IPS-15b (cell line): ENCODE results near the gene CCL4L2.
A peak's percentile ranks its signal among the peaks of the same experiment; 100 is the strongest.
"Not testable (repeated sequence)": the region's sequence is repeated elsewhere in the genome, so short reads cannot be mapped to it uniquely, and the experiment has no call there.

Experiments
- H3K27me3 ChIP-seq: one replicate; pipeline ENCODE4 v1.6.1; 2013; ENCODE audit warnings: low read length; ENCODE audit not compliant: control insufficient read depth, insufficient read depth
- H3K36me3 ChIP-seq: one replicate; pipeline ENCODE4 v1.6.1; 2013; ENCODE audit warnings: low read length; ENCODE audit not compliant: control insufficient read depth, insufficient read depth
- H3K4me1 ChIP-seq: one replicate; pipeline ENCODE4 v1.6.1; 2013; ENCODE audit warnings: mild to moderate bottlenecking, low read length; ENCODE audit not compliant: control insufficient read depth, insufficient read depth
- H3K4me3 ChIP-seq: one replicate; pipeline ENCODE4 v1.5.1; 2013; ENCODE audit warnings: low read depth, low read length
- H3K9ac ChIP-seq: one replicate; pipeline ENCODE4 v1.6.1; 2013; ENCODE audit warnings: low read depth, mild to moderate bottlenecking, low read length
- H3K9me3 ChIP-seq: one replicate; pipeline ENCODE4 v1.6.1; 2013; ENCODE audit warnings: mild to moderate bottlenecking, low read length; ENCODE audit not compliant: control insufficient read depth, insufficient read depth

Gene CCL4L2

DNA sequence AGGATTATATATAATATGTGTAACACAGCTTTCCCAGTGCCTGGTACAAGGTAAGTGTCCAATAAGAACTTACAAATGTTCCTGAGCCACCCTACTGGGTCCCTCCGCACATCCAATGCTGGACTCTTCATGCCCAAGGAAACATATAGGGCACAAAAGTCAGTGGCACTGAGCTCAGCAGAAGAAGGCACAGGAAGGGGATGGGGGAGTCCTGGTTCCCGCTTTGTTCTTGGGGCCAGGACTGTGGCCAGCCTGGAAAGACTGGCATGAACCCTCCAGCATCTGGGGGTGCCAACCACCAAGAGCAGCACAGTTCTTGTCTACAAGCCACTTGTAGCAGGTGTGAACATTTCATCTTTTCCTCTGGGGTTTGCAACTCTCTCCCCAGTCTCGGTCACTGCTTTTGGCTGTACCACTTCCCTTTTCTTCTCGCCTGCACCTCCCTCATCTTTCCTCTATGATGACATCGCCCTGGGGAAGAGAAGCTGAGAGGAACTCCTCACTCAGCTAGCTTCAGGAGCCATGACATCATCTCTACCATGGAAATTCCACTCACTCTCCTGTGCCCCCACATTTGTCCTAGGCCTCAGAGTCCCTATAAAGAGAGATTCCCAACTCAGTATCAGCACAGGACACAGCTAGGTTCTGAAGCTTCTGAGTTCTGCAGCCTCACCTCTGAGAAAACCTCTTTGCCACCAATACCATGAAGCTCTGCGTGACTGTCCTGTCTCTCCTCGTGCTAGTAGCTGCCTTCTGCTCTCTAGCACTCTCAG, at the start of gene CCL4L2:
Gene CCL4L2, plus strand, starts transcription at position 625 of the 773 bp plus-strand sequence.
- H3K36me3 ChIP-seq, H3K9me3 ChIP-seq, H3K4me1 ChIP-seq, H3K27me3 ChIP-seq, H3K9ac ChIP-seq, H3K4me3 ChIP-seq: not testable (repeated sequence)

DNA sequence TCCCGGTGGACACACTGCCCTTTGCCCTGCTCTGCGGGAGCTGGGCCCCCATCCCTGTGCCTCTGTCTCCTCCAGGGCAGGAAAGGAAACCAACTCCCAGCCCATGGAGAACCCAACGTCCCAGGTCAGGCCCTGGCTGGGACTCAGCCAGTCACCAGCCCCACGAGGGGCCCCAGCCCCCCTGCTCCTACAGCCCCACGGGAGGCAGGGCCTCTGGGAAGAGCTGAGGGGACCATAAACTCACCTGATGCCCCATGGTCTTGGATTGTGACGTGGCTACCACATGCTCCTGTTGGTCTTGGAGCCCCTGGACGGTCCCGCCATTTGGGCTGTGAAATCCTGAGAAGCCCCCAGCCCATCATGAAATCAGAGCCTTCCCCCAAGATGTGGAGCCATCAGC, 42.0 kb upstream of the CCL4L2 start:
- H3K9ac ChIP-seq: not testable (repeated sequence)

DNA sequence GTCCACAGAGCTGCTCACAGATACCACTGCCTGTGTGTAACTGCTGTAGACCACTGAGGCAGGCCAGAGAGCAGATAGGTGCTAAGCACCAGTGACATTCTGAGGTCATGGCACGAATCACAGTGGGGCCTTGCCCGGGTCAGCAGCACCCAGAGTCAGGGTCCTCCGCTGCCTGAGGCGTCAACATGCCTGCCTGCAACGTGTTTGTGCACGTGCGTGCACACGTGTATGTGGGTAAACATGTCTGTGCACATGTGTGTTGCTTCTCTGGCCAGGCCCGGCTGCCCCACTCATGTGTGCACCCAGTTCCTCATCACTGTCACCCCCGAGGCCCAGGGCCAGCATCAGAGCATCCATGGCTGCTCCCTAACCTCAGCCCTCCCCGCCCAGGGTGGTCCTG, 34.3 kb upstream of the CCL4L2 start, which contains the start of gene TBC1D3B:
Gene TBC1D3B, minus strand, starts transcription at position 101 of the 400 bp plus-strand sequence. CDS start 1,586 bp downstream, outside the sequence.
- not testable (repeated sequence) for H3K4me3 ChIP-seq, H3K27me3 ChIP-seq, H3K4me1 ChIP-seq, H3K9ac ChIP-seq, H3K36me3 ChIP-seq, H3K9me3 ChIP-seq

More for the DNA sequence above, 42.0 kb upstream of the CCL4L2 start:
- H3K36me3 ChIP-seq, H3K4me3 ChIP-seq, H3K9me3 ChIP-seq, H3K27me3 ChIP-seq, H3K4me1 ChIP-seq: not testable (repeated sequence)

- H3K4me1 ChIP-seq, H3K4me3 ChIP-seq, H3K36me3 ChIP-seq, H3K9me3 ChIP-seq, H3K9ac ChIP-seq: not testable (repeated sequence)
- peaks cover 20% of the 10 kb centered on the region for H3K27me3 ChIP-seq
Measured at GRCh38 chr17:36181446-36182175, 29.3 kb upstream of the CCL4L2 start.

DNA sequence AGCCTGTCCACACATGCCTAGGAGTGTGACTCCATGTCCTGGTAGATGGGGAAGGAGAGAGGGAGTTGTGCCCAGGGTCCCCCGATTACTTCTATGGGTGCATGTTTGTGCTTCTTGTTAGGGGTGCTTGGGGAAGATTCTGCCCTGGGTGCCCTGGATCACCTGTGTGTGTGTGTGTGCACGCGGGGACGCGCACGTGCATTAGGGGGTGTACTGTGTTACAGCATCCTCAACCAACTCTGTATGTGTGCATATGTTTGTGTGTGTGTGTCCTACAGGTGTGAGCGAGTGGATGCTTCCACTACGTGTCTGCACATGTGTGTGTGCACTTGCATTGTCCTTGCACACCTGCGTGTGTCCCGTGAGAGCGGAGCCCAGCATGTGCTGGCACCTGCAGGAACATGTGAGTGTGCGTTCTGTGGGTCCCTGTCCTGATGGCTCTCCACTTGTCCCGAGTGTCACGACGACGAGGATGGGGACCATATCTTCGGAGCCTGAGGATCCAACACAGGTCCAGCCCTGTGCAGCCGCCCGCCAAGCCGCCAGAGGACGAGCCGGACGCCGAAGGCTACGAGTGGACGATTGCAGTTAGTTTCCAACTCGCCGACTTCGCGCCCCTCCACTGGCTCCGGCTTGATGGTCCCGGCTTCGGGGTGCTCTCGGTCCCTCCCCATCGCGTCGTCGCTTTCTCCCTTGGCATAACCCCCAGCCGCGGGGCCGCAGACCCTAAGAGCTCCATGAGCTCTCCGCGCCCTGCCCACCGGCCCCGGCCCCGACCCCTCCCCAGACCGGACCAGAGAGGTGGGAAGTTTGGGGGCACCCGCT, 28.5 kb upstream of the CCL4L2 start:
- H3K4me3 ChIP-seq: peak overlapping the region; percentile 49
- H3K9ac ChIP-seq: peak overlapping the region; percentile 24
- H3K36me3 ChIP-seq: no peaks in the 10 kb centered on the region
- peaks cover 20% of the 10 kb centered on the region for H3K27me3 ChIP-seq
- no peaks in the 10 kb centered on the region for H3K4me1 ChIP-seq
- peaks cover 2% of the 10 kb centered on the region for H3K9me3 ChIP-seq

- Histone ChIP-seq H3K9ac (peak overlapping the region; percentile 47), H3K9me3 (peaks cover 2% of the 10 kb centered on the region), H3K4me3 (peak overlapping the region; percentile 49), H3K4me1 (no peaks in the 10 kb centered on the region), H3K27me3 (peaks cover 20% of the 10 kb centered on the region), H3K36me3 (no peaks in the 10 kb centered on the region)
Measured at GRCh38 chr17:36183001-36183971, 27.6 kb upstream of the CCL4L2 start.

- Histone ChIP-seq H3K9ac (no peak overlapping the region), H3K4me3 (no peak overlapping the region), H3K4me1 (no peaks in the 10 kb centered on the region), H3K9me3 (peaks cover 2% of the 10 kb centered on the region), H3K36me3 (no peaks in the 10 kb centered on the region), H3K27me3 (peaks cover 20% of the 10 kb centered on the region)
Measured at GRCh38 chr17:36184023-36184765, 26.7 kb upstream of the CCL4L2 start.

GRCh38 chr17:36185416-36185815, 25.4 kb upstream of the CCL4L2 start:
- Histone ChIP-seq H3K4me3 (no peak overlapping the region), H3K36me3 (no peaks in the 10 kb centered on the region), H3K9ac (no peak overlapping the region), H3K4me1 (no peaks in the 10 kb centered on the region), H3K27me3 (peaks cover 20% of the 10 kb centered on the region), H3K9me3 (peaks cover 2% of the 10 kb centered on the region)

GRCh38 chr17:36186810-36187763, 23.8 kb upstream of the CCL4L2 start:
- H3K27me3 ChIP-seq, H3K9ac ChIP-seq, H3K4me3 ChIP-seq, H3K9me3 ChIP-seq, H3K4me1 ChIP-seq, H3K36me3 ChIP-seq: not testable (repeated sequence)
